DOHH2 (cell line): ENCODE results near the gene ARFGEF3.

Experiments
- H3F3A ChIP-seq: fragments of 200-600 bp; sonication (generic), shearing (Covaris generic); 2 replicates; pipeline ENCODE4 v1.6.0; 2016; ENCODE audit warnings: antibody characterized with exemption, mild to moderate bottlenecking; ENCODE audit not compliant: control insufficient read depth, insufficient read depth
- H3K27ac ChIP-seq: fragments of 200-600 bp; sonication (generic); 2 replicates; pipeline ENCODE4 v1.5.1; 2014; ENCODE audit warnings: low read depth, mild to moderate bottlenecking, low read length, moderate library complexity
- H3K27me3 ChIP-seq: fragments of 200-600 bp; sonication (generic); 2 replicates; pipeline ENCODE4 v1.6.1; 2014; ENCODE audit warnings: mild to moderate bottlenecking, low read length, mixed read lengths; ENCODE audit not compliant: control insufficient read depth
- H3K36me3 ChIP-seq: fragments of 200-600 bp; sonication (generic); 2 replicates; pipeline ENCODE4 v1.6.1; 2014; ENCODE audit warnings: mild to moderate bottlenecking, low read length, moderate library complexity, mixed read lengths; ENCODE audit not compliant: control insufficient read depth
- H3K4me1 ChIP-seq: fragments of 200-600 bp; sonication (generic); 2 replicates; pipeline ENCODE4 v1.6.1; 2014; ENCODE audit warnings: mild to moderate bottlenecking, low read length, mixed read lengths; ENCODE audit not compliant: control insufficient read depth
- H3K4me2 ChIP-seq: fragments of 200-600 bp; sonication (generic); 2 replicates; pipeline ENCODE4 v1.6.0; 2014; ENCODE audit warnings: mild to moderate bottlenecking, low read length, moderate library complexity
- H3K4me3 ChIP-seq: fragments of 200-600 bp; sonication (generic); 2 replicates; pipeline ENCODE4 v1.5.1; 2014; ENCODE audit warnings: mild to moderate bottlenecking, low read length, mixed read lengths
- H3K79me2 ChIP-seq: fragments of 200-600 bp; sonication (generic); 2 replicates; pipeline ENCODE4 v1.6.1; 2014; ENCODE audit warnings: mild to moderate bottlenecking, low read length, mixed read lengths; ENCODE audit not compliant: control insufficient read depth
- H3K9me2 ChIP-seq: fragments of 200-600 bp; sonication (generic); replicated peaks from 2 replicates; pipeline ENCODE4 v1.6.1; 2014; ENCODE audit warnings: mild to moderate bottlenecking, low read length, mixed read lengths; ENCODE audit not compliant: control insufficient read depth
- H3K9me3 ChIP-seq: fragments of 200-600 bp; sonication (generic); 2 replicates; pipeline ENCODE4 v1.6.1; 2014; ENCODE audit warnings: antibody characterized with exemption, low read length, mixed read lengths; ENCODE audit not compliant: control insufficient read depth, insufficient read depth
- H4K20me1 ChIP-seq: fragments of 200-600 bp; sonication (generic); 2 replicates; pipeline ENCODE4 v1.6.0; 2014; ENCODE audit warnings: low read depth, mild to moderate bottlenecking, antibody characterized with exemption, low read length, moderate library complexity; ENCODE audit not compliant: control insufficient read depth, insufficient read depth
- EZH2phosphoT487 ChIP-seq: fragments of 200-600 bp; sonication (generic); IDR thresholded peaks from 2 replicates; pipeline ENCODE4 v1.6.1; 2017; ENCODE audit warnings: borderline replicate concordance, mild to moderate bottlenecking, antibody characterized with exemption, low read length, moderate library complexity, mixed read lengths
- TF ChIP-seq, protein P1 (sequence below): fragments of 200-600 bp; sonication (generic); IDR thresholded peaks from one replicate; pipeline ENCODE4 v1.5.1; 2014; ENCODE audit warnings: antibody characterized with exemption, mild to moderate bottlenecking, low read depth, low read length; ENCODE audit not compliant: poor library complexity, severe bottlenecking

ARFGEF3 gene

DNA sequence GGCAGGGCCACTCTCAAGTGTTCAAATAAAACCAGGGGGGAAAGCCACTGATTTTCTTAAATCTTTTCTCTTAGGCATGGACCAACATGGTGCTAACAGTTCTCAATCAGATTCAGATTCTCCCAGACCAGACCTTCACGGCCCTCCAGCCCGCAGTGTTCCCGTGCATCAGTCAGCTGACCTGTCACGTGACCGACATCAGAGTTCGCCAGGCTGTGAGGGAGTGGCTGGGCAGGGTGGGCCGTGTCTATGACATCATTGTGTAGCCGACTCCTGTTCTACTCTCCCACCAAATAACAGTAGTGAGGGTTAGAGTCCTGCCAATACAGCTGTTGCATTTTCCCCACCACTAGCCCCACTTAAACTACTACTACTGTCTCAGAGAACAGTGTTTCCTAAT lies 174.5 kb downstream of the ARFGEF3 start:
- H3K4me2 ChIP-seq = no peak overlapping the region
- H3K4me3 ChIP-seq = no peak overlapping the region
- TF ChIP-seq, protein P1, sequence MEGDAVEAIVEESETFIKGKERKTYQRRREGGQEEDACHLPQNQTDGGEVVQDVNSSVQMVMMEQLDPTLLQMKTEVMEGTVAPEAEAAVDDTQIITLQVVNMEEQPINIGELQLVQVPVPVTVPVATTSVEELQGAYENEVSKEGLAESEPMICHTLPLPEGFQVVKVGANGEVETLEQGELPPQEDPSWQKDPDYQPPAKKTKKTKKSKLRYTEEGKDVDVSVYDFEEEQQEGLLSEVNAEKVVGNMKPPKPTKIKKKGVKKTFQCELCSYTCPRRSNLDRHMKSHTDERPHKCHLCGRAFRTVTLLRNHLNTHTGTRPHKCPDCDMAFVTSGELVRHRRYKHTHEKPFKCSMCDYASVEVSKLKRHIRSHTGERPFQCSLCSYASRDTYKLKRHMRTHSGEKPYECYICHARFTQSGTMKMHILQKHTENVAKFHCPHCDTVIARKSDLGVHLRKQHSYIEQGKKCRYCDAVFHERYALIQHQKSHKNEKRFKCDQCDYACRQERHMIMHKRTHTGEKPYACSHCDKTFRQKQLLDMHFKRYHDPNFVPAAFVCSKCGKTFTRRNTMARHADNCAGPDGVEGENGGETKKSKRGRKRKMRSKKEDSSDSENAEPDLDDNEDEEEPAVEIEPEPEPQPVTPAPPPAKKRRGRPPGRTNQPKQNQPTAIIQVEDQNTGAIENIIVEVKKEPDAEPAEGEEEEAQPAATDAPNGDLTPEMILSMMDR = no peak
- no peak for TF ChIP-seq EZH2phosphoT487

DNA sequence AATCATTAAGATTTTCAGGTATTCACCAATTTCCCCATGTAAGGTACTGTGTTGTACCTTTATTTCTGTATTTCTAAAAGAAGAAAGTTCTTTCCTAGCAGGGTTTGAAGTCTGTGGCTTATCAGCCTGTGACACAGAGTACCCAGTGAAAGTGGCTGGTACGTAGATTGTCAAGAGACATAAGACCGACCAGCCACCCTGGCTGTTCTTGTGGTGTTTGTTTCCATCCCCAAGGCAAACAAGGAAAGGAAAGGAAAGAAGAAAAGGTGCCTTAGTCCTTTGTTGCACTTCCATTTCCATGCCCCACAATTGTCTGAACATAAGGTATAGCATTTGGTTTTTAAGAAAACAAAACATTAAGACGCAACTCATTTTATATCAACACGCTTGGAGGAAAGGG lies 175.3 kb downstream of the ARFGEF3 start:
- Histone ChIP-seq H3F3A (no peaks in the 10 kb centered on the region), H3K9me3 (no peaks in the 10 kb centered on the region), H3K36me3 (no peaks in the 10 kb centered on the region), H3K4me1 (no peaks in the 10 kb centered on the region), H3K79me2 (no peaks in the 10 kb centered on the region), H3K27me3 (peaks cover 5% of the 10 kb centered on the region), H4K20me1 (no peaks in the 10 kb centered on the region), H3K27ac (no peak overlapping the region), H3K4me2 (no peak overlapping the region), H3K9me2 (no peaks in the 10 kb centered on the region), H3K4me3 (no peak overlapping the region)
- TF ChIP-seq, protein P1 = no peak
- TF ChIP-seq EZH2phosphoT487 = no peak

More for the DNA sequence above, 174.5 kb downstream of the ARFGEF3 start:
- Histone ChIP-seq H3K9me3 (no peaks in the 10 kb centered on the region), H4K20me1 (no peaks in the 10 kb centered on the region), H3K27me3 (no peaks in the 10 kb centered on the region), H3K79me2 (no peaks in the 10 kb centered on the region), H3K4me1 (no peaks in the 10 kb centered on the region), H3F3A (no peaks in the 10 kb centered on the region), H3K36me3 (no peaks in the 10 kb centered on the region), H3K9me2 (no peaks in the 10 kb centered on the region), H3K27ac (no peak overlapping the region)

DNA sequence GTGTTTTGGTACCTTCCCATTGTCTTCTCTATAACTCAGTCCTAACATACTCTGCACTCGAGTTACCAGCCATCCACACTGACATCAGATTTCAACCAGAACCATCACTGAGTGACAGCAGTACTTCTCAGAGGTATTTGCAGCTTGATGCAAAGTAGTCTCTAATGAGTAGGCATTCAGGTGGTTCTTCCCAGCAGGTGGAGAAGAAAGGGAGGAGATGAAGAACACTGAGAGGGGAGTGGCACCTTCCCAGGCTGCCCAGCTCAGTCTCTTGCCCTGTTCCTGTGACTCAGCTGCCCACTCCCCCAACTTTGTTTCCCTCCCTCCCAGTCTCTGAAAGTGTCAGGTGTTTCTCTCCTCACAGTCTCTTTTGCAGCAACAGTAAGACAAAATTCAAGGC lies 177.3 kb downstream of the ARFGEF3 start:
- TF ChIP-seq, protein P1 = no peak
- TF ChIP-seq EZH2phosphoT487 = no peak
- no peaks in the 10 kb centered on the region for H3F3A ChIP-seq

More for the DNA sequence above, 177.3 kb downstream of the ARFGEF3 start:
- Histone ChIP-seq H3K27ac (no peak overlapping the region), H3K4me1 (no peaks in the 10 kb centered on the region), H3K9me3 (no peaks in the 10 kb centered on the region), H3K27me3 (peaks cover 10% of the 10 kb centered on the region), H3K4me2 (no peak overlapping the region), H3K36me3 (no peaks in the 10 kb centered on the region), H3K4me3 (no peak overlapping the region), H3K79me2 (no peaks in the 10 kb centered on the region), H4K20me1 (no peaks in the 10 kb centered on the region), H3K9me2 (no peaks in the 10 kb centered on the region)
